GM20000 (cell line): ENCODE data around the gene C11orf42.
"Not testable (repeated sequence)": the region's sequence is repeated elsewhere in the genome, so short reads cannot be mapped to it uniquely, and the experiment has no call there.

Source experiments
- DNase-seq: peaks from one replicate; pipeline ENCODE4 v3.0.0; 2012; ENCODE audit warnings: low spot score
- TF ChIP-seq, protein P1 (sequence below): IDR thresholded peaks from 2 replicates; pipeline ENCODE4 v1.5.1; 2012; ENCODE audit warnings: mild to moderate bottlenecking, control low read depth; ENCODE audit errors: extremely low read depth, missing control alignments

C11orf42 gene

GRCh38 chr11:6241316-6241715 is 36.0 kb downstream of the C11orf42 start:
- DNase-seq: no peak
- TF ChIP-seq, protein P1, sequence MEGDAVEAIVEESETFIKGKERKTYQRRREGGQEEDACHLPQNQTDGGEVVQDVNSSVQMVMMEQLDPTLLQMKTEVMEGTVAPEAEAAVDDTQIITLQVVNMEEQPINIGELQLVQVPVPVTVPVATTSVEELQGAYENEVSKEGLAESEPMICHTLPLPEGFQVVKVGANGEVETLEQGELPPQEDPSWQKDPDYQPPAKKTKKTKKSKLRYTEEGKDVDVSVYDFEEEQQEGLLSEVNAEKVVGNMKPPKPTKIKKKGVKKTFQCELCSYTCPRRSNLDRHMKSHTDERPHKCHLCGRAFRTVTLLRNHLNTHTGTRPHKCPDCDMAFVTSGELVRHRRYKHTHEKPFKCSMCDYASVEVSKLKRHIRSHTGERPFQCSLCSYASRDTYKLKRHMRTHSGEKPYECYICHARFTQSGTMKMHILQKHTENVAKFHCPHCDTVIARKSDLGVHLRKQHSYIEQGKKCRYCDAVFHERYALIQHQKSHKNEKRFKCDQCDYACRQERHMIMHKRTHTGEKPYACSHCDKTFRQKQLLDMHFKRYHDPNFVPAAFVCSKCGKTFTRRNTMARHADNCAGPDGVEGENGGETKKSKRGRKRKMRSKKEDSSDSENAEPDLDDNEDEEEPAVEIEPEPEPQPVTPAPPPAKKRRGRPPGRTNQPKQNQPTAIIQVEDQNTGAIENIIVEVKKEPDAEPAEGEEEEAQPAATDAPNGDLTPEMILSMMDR: no peak

- DNase-seq: no peak
- TF ChIP-seq, protein P1: no peak
Observed at GRCh38 chr11:6245536-6245935, 40.2 kb downstream of the C11orf42 start.

GRCh38 chr11:6248248-6248647 is 42.9 kb downstream of the C11orf42 start:
- TF ChIP-seq, protein P1: no peak
- no peak for DNase-seq

DNA sequence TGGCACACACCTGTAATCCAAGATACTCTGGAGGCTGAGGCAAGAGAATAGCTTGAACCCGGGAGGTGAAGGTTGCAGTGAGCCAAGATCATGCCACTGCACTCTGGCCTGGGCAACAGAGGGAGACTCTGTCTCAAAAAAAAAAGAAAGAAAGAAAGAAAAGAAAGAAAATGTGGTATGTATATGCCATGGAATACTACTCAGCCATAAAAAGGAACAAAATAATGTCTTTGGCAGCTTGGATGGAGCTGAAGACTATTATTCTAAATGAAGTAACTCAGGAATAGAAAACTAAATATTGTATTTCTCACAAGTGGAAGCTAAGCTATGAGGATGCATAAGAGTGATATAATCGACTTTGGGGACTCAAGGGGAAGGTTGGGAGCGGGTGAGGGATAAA is 43.5 kb downstream of the C11orf42 start:
- DNase-seq: not testable (repeated sequence)

DNA sequence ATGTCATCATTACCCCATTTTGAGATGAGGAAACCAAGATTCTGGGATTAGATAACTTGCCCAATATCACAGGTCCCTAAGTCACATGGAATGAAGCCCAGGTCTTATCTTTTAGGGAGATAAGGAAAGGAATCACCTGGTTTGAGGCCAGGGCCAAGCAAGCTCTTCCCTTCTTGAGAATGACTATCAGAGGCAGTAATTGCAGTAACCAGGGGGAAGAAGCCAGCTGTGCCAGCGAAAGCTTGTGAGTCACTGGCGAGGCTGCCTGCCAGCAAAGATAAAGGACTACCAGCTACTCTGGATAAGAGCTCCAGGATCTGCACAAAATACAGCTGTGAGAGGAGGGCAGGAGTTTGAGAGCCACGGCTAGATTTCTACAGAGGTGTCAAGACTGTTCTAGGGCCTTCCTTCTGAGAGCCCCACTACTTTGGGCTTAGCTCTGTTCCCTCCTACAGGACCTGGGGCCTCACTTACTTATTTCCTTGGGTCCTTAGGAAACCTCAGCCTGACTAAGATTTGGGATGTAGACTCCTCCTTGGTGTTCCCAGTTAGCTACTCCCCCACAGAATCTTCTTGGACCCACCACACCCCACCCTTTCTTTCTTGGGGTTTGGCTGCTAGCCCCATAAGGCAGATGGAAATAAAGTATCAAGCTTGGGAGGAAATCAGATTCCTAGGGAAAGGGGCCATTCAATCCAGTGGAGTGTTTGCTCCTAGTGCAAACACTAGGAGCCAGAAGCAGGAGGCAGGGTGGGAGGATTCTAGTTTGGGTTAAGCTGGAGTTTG is 44.6 kb downstream of the C11orf42 start:
- TF ChIP-seq, protein P1: no peak
- no peak for DNase-seq

GRCh38 chr11:6251120-6251733 is 45.9 kb downstream of the C11orf42 start:
- peak; percentile 77 for DNase-seq

DNA sequence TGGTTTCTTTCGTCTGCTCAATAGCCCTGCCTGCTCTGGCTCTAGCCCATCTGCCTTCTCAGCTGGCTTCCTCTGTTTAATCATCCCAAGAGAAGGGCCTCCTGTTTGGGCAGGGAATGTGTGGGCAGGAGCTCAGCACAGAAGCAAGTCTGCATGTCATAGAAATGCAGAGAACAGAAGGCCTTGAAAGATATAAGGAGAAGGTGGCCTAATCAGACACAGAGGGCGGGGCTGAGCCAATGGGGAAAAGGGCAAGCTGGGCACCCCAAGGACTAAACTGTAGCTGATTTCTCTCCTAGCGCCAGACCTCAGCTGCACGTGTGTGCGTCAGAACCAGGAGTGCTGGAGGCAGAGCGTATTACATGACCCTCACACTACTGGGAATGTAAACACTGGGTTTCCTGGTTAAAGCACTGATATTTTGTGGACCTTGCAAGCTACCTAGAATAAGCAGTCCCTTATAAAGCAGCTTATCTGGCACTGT is 46.7 kb downstream of the C11orf42 start:
- no peak for DNase-seq
- TF ChIP-seq, protein P1: no peak

More at GRCh38 chr11:6251120-6251733, 45.9 kb downstream of the C11orf42 start:
- TF ChIP-seq, protein P1: peak; percentile 43
